GM12878 (cell line): ENCODE measurements around the gene QRFP. TPM values are rescaled to one million over a fixed set of nuclear protein-coding genes. Genes with fewer than 3 reads are reported as not detected.

Experiments used
- ATAC-seq: fragments of 200-7000 bp; cut with Tn5 transposase; 3 replicates; pipeline ENCODE4 v1.9.1; 2020; ENCODE audit warnings: mild to moderate bottlenecking, moderate library complexity
- BruUV-seq: library from RNA; stranded (reverse); fragments of 400-500 nt; replicated peaks from 2 replicates; lab custom pipeline; 2021; lab: Mats Ljungman, UMichigan
- CTCF ChIA-PET: fragments of 300-600 bp; sonication (Branson Sonifier 250); formaldehyde crosslinking; extraction: SDS; loops from one replicate; lab custom pipeline; 2021; ENCODE audit warnings: inconsistent platforms; lab: Yijun Ruan, JAX
- POLR2A ChIA-PET: fragments of 350-600 bp; formaldehyde crosslinking; extraction: SDS; loops from one replicate; lab custom pipeline; 2021; ENCODE audit warnings: inconsistent platforms; lab: Charles Lee
- RAD21 ChIA-PET: fragments of 300-600 bp; sonication (Branson Sonifier 250); formaldehyde crosslinking; loops from one replicate; lab custom pipeline; 2023; ENCODE audit warnings: antibody characterized with exemption; ENCODE audit not compliant: unreplicated experiment; lab: Charles Lee
- SMC1A ChIA-PET: fragments of 300-600 bp; sonication (Branson Sonifier 250); formaldehyde crosslinking; loops from one replicate; lab custom pipeline; 2023; ENCODE audit not compliant: unreplicated experiment, uncharacterized antibody; lab: Charles Lee
- DNase-seq: peaks from one replicate; pipeline ENCODE4 v3.0.0-alpha.2; 2011; ENCODE audit warnings: low read depth, low spot score
- FAIRE-seq: peaks from 3 replicates; lab custom pipeline; 2011; peaks lifted over from hg19 to GRCh38; lab: Jason Lieb, UNC
- H2AFZ ChIP-seq: 2 replicates; pipeline ENCODE4 v1.6.0; 2011; ENCODE audit warnings: low read depth, low read length, control low read depth; ENCODE audit not compliant: control insufficient read depth
- H3K27ac ChIP-seq: 2 replicates; pipeline ENCODE4 v1.5.1; 2011; ENCODE audit warnings: control low read depth; ENCODE audit not compliant: control insufficient read depth, insufficient read depth
- H3K27me3 ChIP-seq, 2 experiments: replicated peaks in 1 of 2; 2 replicates each; pipeline versions ENCODE4 v1.6.0 to v1.6.1; 2011; ENCODE audit warnings: low read length in 1 of 2; ENCODE audit not compliant: control insufficient read depth in 2 of 2, insufficient read depth in 2 of 2
- H3K36me3 ChIP-seq, 2 experiments: 2 replicates each; pipeline ENCODE4 v1.5.1; 2011; ENCODE audit warnings: low read length in 1 of 2; ENCODE audit not compliant: control insufficient read depth in 2 of 2, insufficient read depth in 2 of 2
- H3K4me1 ChIP-seq: 2 replicates; pipeline ENCODE4 v1.6.1; 2011; ENCODE audit warnings: mild to moderate bottlenecking, low read length, moderate library complexity, mixed read lengths; ENCODE audit not compliant: control insufficient read depth, insufficient read depth
- H3K4me2 ChIP-seq: 2 replicates; pipeline ENCODE4 v1.6.0; 2011; ENCODE audit warnings: control low read depth; ENCODE audit not compliant: control insufficient read depth, insufficient read depth
- H3K4me3 ChIP-seq: fragments of 200-600 bp; sonication (generic); 2 replicates; pipeline ENCODE4 v1.5.1; 2016
- H3K79me2 ChIP-seq: 2 replicates; pipeline ENCODE4 v1.6.0; 2011; ENCODE audit warnings: low read length; ENCODE audit not compliant: control insufficient read depth, insufficient read depth
- H3K9ac ChIP-seq: 2 replicates; pipeline ENCODE4 v1.8.0; 2011; ENCODE audit warnings: low read length, control low read depth, mixed read lengths; ENCODE audit not compliant: control insufficient read depth, insufficient read depth
- H3K9me3 ChIP-seq: replicated peaks from 3 replicates; pipeline ENCODE4 v1.5.1; 2011; ENCODE audit warnings: mild to moderate bottlenecking, low read length; ENCODE audit not compliant: control insufficient read depth, insufficient read depth
- H4K20me1 ChIP-seq: 2 replicates; pipeline ENCODE4 v1.6.0; 2011; ENCODE audit not compliant: control insufficient read depth, insufficient read depth
- ASH2L ChIP-seq: fragments of 300-600, 200-600 bp; sonication (generic); IDR thresholded peaks from 2 replicates; pipeline ENCODE4 v1.6.1; 2017; ENCODE audit warnings: low read depth, mild to moderate bottlenecking, borderline replicate concordance
- BMI1 ChIP-seq: fragments of 450-650 bp; IDR thresholded peaks from 2 replicates; pipeline ENCODE4 v1.6.1; 2016; ENCODE audit warnings: mild to moderate bottlenecking, moderate library complexity, borderline replicate concordance
- CHD4 ChIP-seq: fragments of 200-600 bp; sonication (generic); IDR thresholded peaks from 2 replicates; pipeline ENCODE4 v1.6.1; 2016; ENCODE audit warnings: mild to moderate bottlenecking
- LARP7 ChIP-seq: fragments of 450-650 bp; IDR thresholded peaks from 2 replicates; pipeline ENCODE4 v1.6.1; 2017; ENCODE audit warnings: mild to moderate bottlenecking
- MEF2A ChIP-seq: IDR thresholded peaks from 2 replicates; pipeline ENCODE4 v1.6.1; 2011; ENCODE audit warnings: low read depth, mild to moderate bottlenecking, low read length, moderate library complexity; ENCODE audit not compliant: insufficient read depth
- NFIC ChIP-seq: IDR thresholded peaks from 2 replicates; pipeline ENCODE4 v1.6.1; 2012; ENCODE audit warnings: low read depth, mild to moderate bottlenecking, inconsistent platforms, low read length, moderate library complexity
- ZNF274 ChIP-seq: IDR thresholded peaks from one replicate; pipeline ENCODE4 v1.8.0; 2011; ENCODE audit not compliant: insufficient read length, insufficient read depth
- WGBS: methylation state at CpG from one replicate; pipeline ENCODE4 v1.1.6; 2016; ENCODE audit warnings: low lambda C conversion rate; ENCODE audit not compliant: insufficient replicate concordance, insufficient coverage; ENCODE audit errors: missing lambda C conversion rate; 5-methylcytosine and 5-hydroxymethylcytosine counted together
- in situ Hi-C: fragments of 300-500 bp; cut with MboI; formaldehyde crosslinking; loops from 9 replicates; pipeline ENCODE4 v1.14.3; 2018; ENCODE audit warnings: mixed read lengths
- intact Hi-C: fragments of 100-400 bp; cut with micrococcal nuclease; formaldehyde crosslinking; loops from one replicate; pipeline ENCODE4 v1.14.2; 2022; ENCODE audit not compliant: unreplicated experiment
- polyA plus RNA-seq, 11 experiments: library from polyadenylated mRNA; depleted of rRNA in 4 of 11; unstranded in 6 of 11; stranded (reverse) in 5 of 11; fragments of >200 nt; fragmentation: Nextera tagmentation in 4 of 11; fragmentation: Illumina TruSeq in 1 of 11; extraction: Ambion mirVana in 4 of 11; extraction: Trizol in 1 of 11; gene quantifications; 1 replicate in 1 of 11; 2 replicates in 10 of 11; pipeline versions ENCODE4 v1.2.1 to v1.2.3, GENCODE V29; 2011 to 2016; ENCODE audit warnings: inconsistent platforms in 2 of 11, missing spikeins in 2 of 11, low read depth in 1 of 11
- total RNA-seq, 4 experiments: library from RNA; depleted of rRNA in 3 of 4; stranded (reverse); fragments of >200 nt in 3 of 4; fragmentation: Illumina TruSeq in 1 of 4; extraction: Trizol in 1 of 4; gene quantifications; 2 replicates each; pipeline versions ENCODE4 v1.2.1 to v1.2.3, GENCODE V29; 2013 to 2021
- TF ChIP-seq, protein P1 (sequence below): fragments of 450-650 bp; IDR thresholded peaks from 2 replicates; pipeline ENCODE4 v1.6.1; 2017; ENCODE audit warnings: borderline replicate concordance

The QRFP gene
- total and polyA plus RNA-seq, 10 of the 15 experiments (the other 5 are each of a cell fraction or from before 2014, with no cell fraction given): not detected

DNA sequence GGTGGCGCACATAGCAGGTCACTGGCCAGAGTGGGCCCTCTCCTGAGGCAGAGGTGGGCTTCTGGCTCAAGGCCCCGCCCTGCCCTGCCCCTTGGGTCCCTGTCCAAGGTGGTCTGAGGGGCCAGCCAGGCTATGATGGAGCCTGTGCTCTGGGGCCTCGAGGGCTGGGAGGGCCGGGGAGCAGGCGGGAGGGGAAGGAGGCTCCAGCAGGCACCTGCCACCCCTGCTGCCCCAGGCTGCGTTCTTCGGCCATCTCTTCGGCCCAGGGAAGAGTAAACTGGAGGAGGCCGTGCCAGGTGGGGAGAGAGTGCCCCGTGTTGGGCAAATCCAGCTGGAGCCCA, 27.8 kb upstream of the QRFP start:
- WGBS: 51% methylated on average over 7 of the region's 10 CpGs
- Histone ChIP-seq H3K4me1 (peaks cover 27% of the 10 kb centered on the region), H2AFZ (no peak overlapping the region), H4K20me1 (0 out of 2 replicates have a peak, but pooled peaks cover 2% of the 10 kb centered on the region), H3K79me2 (no peaks in the 10 kb centered on the region), H3K9me3 (no peaks in the 10 kb centered on the region), H3K27me3 (no peaks in the 10 kb centered on the region; a peak in 1 of 4 replicates), H3K9ac (no peak overlapping the region), H3K27ac (no peak overlapping the region), H3K4me2 (no peak overlapping the region), H3K4me3 (no peak overlapping the region), H3K36me3 (no peaks in the 10 kb centered on the region)
- POLR2A ChIA-PET: no interaction called here
- no peak for TF ChIP-seq ASH2L
- TF ChIP-seq BMI1: no peak
- TF ChIP-seq ZNF274: no peak
- TF ChIP-seq CHD4: no peak
- no peak for TF ChIP-seq LARP7
- no peak for TF ChIP-seq MEF2A
- TF ChIP-seq NFIC: no peak
- TF ChIP-seq, protein P1, sequence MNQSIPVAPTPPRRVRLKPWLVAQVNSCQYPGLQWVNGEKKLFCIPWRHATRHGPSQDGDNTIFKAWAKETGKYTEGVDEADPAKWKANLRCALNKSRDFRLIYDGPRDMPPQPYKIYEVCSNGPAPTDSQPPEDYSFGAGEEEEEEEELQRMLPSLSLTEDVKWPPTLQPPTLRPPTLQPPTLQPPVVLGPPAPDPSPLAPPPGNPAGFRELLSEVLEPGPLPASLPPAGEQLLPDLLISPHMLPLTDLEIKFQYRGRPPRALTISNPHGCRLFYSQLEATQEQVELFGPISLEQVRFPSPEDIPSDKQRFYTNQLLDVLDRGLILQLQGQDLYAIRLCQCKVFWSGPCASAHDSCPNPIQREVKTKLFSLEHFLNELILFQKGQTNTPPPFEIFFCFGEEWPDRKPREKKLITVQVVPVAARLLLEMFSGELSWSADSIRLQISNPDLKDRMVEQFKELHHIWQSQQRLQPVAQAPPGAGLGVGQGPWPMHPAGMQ: no peak
- CTCF ChIA-PET: no interaction called here
- SMC1A ChIA-PET: no interaction called here
- intact Hi-C loops (no loop called here), in situ Hi-C loops (no loop called here)
- no peak for FAIRE-seq
- ATAC-seq: no peak
- no TSS peak for BruUV-seq
- RAD21 ChIA-PET: no interaction called here
- no peak for DNase-seq
